IMR-90 (cell line): ENCODE measurements around the gene GALNT9. TPM values are rescaled to one million over a fixed set of nuclear protein-coding genes. Genes with fewer than 3 reads are reported as not detected.

Experiments
- ATAC-seq: fragments of 200-7000 bp; cut with Tn5 transposase; 2 replicates; pipeline ENCODE4 v1.9.1; 2020; ENCODE audit warnings: low read depth, mild to moderate bottlenecking, moderate library complexity
- BruUV-seq: library from RNA; stranded (reverse); fragments of 400-500 nt; replicated peaks from 2 replicates; lab custom pipeline; 2021; lab: Mats Ljungman, UMichigan
- CTCF ChIA-PET: fragments of 300-600 bp; formaldehyde crosslinking; extraction: SDS; loops from one replicate; lab custom pipeline; 2021; ENCODE audit warnings: antibody characterized with exemption; lab: Yijun Ruan, JAX
- POLR2A ChIA-PET: fragments of 300-600 bp; sonication (Branson Sonifier 250); formaldehyde crosslinking; loops from one replicate; lab custom pipeline; 2022; ENCODE audit warnings: antibody characterized with exemption; ENCODE audit not compliant: unreplicated experiment; lab: Charles Lee
- DNase-seq: peaks from one replicate; pipeline ENCODE4 v3.0.0; 2013
- H2AFZ ChIP-seq: replicated peaks from 2 replicates; pipeline ENCODE3; 2013; ENCODE audit warnings: low read length, mild to moderate bottlenecking; ENCODE audit not compliant: poor library complexity
- H2AK5ac ChIP-seq: 2 replicates; pipeline ENCODE4 v1.6.1; 2013; ENCODE audit warnings: low read depth, low read length, inconsistent platforms
- H2AK9ac ChIP-seq: replicated peaks from 2 replicates; pipeline ENCODE3; 2013; ENCODE audit warnings: mild to moderate bottlenecking, low read depth, low read length, moderate library complexity; ENCODE audit not compliant: poor library complexity
- H2BK120ac ChIP-seq: 2 replicates; pipeline ENCODE4 v1.6.1; 2013; ENCODE audit warnings: low read depth, low read length, inconsistent platforms
- H2BK15ac ChIP-seq: 3 replicates; pipeline ENCODE4 v1.6.1; 2013; ENCODE audit warnings: low read depth, low read length, inconsistent platforms
- H2BK20ac ChIP-seq: 2 replicates; pipeline ENCODE4 v1.6.1; 2013; ENCODE audit warnings: low read depth, mild to moderate bottlenecking, inconsistent platforms, low read length, moderate library complexity
- H2BK5ac ChIP-seq: 2 replicates; pipeline ENCODE4 v1.6.1; 2013; ENCODE audit warnings: mild to moderate bottlenecking, low read depth, low read length, inconsistent platforms; ENCODE audit not compliant: poor library complexity, severe bottlenecking
- H3K14ac ChIP-seq: replicated peaks from 2 replicates; pipeline ENCODE4 v1.6.1; 2013; ENCODE audit warnings: low read depth, low read length, inconsistent platforms
- H3K18ac ChIP-seq: 2 replicates; pipeline ENCODE4 v1.6.1; 2013; ENCODE audit warnings: low read depth, low read length, control low read depth
- H3K23ac ChIP-seq: 2 replicates; pipeline ENCODE4 v1.6.1; 2013; ENCODE audit warnings: low read depth, low read length, inconsistent platforms
- H3K27ac ChIP-seq: 2 replicates; pipeline ENCODE4 v1.5.1; 2013; ENCODE audit warnings: mild to moderate bottlenecking, control low read depth, low read length; ENCODE audit not compliant: insufficient read depth
- H3K27me3 ChIP-seq: 2 replicates; pipeline ENCODE4 v1.6.1; 2013; ENCODE audit warnings: low read length; ENCODE audit not compliant: control insufficient read depth, insufficient read depth
- H3K36me3 ChIP-seq: 2 replicates; pipeline ENCODE4 v1.6.1; 2013; ENCODE audit warnings: low read length, mixed read lengths; ENCODE audit not compliant: control insufficient read depth, insufficient read depth
- H3K4ac ChIP-seq: 2 replicates; pipeline ENCODE4 v1.6.1; 2013; ENCODE audit warnings: low read depth, low read length, inconsistent platforms
- H3K4me1 ChIP-seq: 2 replicates; pipeline ENCODE4 v1.6.1; 2013; ENCODE audit warnings: low read length, mixed read lengths; ENCODE audit not compliant: control insufficient read depth, insufficient read depth
- H3K4me2 ChIP-seq: 2 replicates; pipeline ENCODE4 v1.6.1; 2013; ENCODE audit warnings: low read depth, mild to moderate bottlenecking, control low read depth, low read length, moderate library complexity
- H3K4me3 ChIP-seq: 2 replicates; pipeline ENCODE4 v1.5.1; 2013; ENCODE audit warnings: low read depth, mild to moderate bottlenecking, control low read depth, low read length, moderate library complexity; ENCODE audit not compliant: insufficient read depth
- H3K56ac ChIP-seq: 2 replicates; pipeline ENCODE4 v1.6.1; 2013; ENCODE audit warnings: low read length, inconsistent platforms; ENCODE audit not compliant: insufficient read depth; ENCODE audit errors: extremely low read depth
- H3K79me1 ChIP-seq, 2 experiments: 2 replicates each; pipeline ENCODE4 v1.6.1; 2013; ENCODE audit warnings: low read length in 2 of 2, inconsistent platforms in 1 of 2, low read depth in 1 of 2
- H3K9ac ChIP-seq: 2 replicates; pipeline ENCODE4 v1.6.1; 2013; ENCODE audit warnings: low read depth, low read length, control low read depth
- H3K9me1 ChIP-seq: 2 replicates; pipeline ENCODE4 v1.6.1; 2013; ENCODE audit warnings: low read length, inconsistent platforms; ENCODE audit not compliant: insufficient read depth
- H3K9me3 ChIP-seq: 2 replicates; pipeline ENCODE4 v1.6.1; 2013; ENCODE audit warnings: low read length; ENCODE audit not compliant: control insufficient read depth, insufficient read depth
- H4K20me1 ChIP-seq: 2 replicates; pipeline ENCODE4 v1.6.1; 2013; ENCODE audit warnings: low read length, inconsistent platforms; ENCODE audit not compliant: insufficient read depth
- H4K5ac ChIP-seq: 2 replicates; pipeline ENCODE4 v1.6.1; 2013; ENCODE audit warnings: mild to moderate bottlenecking, low read depth, low read length, control low read depth
- H4K8ac ChIP-seq, 2 experiments: 2 replicates each; pipeline ENCODE4 v1.6.1; 2013; ENCODE audit warnings: low read depth in 2 of 2, low read length in 2 of 2, control low read depth in 1 of 2, inconsistent platforms in 1 of 2
- H4K91ac ChIP-seq: 2 replicates; pipeline ENCODE4 v1.6.1; 2013; ENCODE audit warnings: low read depth, low read length, inconsistent platforms; ENCODE audit not compliant: insufficient read depth
- BHLHE40 ChIP-seq: fragments of 150-350 bp; IDR thresholded peaks from 2 replicates; pipeline ENCODE4 v1.6.1; 2016; ENCODE audit warnings: mild to moderate bottlenecking, low read depth, low read length
- CEBPB ChIP-seq: IDR thresholded peaks from 2 replicates; pipeline ENCODE4 v1.6.1; 2012; ENCODE audit warnings: low read depth, low read length, improper control_type of control experiment
- CHD1 ChIP-seq: IDR thresholded peaks from 2 replicates; pipeline ENCODE4 v1.6.1; 2012; ENCODE audit warnings: low read depth, low read length, improper control_type of control experiment
- FOS ChIP-seq: fragments of 150-350 bp; IDR thresholded peaks from 2 replicates; pipeline ENCODE4 v1.6.1; 2016; ENCODE audit warnings: low read depth, low read length
- MAFK ChIP-seq: IDR thresholded peaks from 2 replicates; pipeline ENCODE4 v1.6.1; 2012; ENCODE audit warnings: low read depth, low read length, improper control_type of control experiment
- MAZ ChIP-seq: IDR thresholded peaks from 2 replicates; pipeline ENCODE4 v1.6.1; 2012; ENCODE audit warnings: low read depth, mild to moderate bottlenecking, low read length, improper control_type of control experiment, moderate library complexity, borderline replicate concordance
- MXI1 ChIP-seq: IDR thresholded peaks from 2 replicates; pipeline ENCODE4 v1.6.1; 2012; ENCODE audit warnings: low read depth, mild to moderate bottlenecking, low read length, moderate library complexity, borderline replicate concordance
- NFE2L2 ChIP-seq: fragments of 150-350 bp; IDR thresholded peaks from 2 replicates; pipeline ENCODE4 v1.6.1; 2016; ENCODE audit warnings: low read depth, mild to moderate bottlenecking, low read length
- POLR2A ChIP-seq: IDR thresholded peaks from 2 replicates; pipeline ENCODE4 v1.6.1; 2012; ENCODE audit warnings: mild to moderate bottlenecking, low read depth, low read length
- RAD21 ChIP-seq: IDR thresholded peaks from 2 replicates; pipeline ENCODE4 v1.6.1; 2012; ENCODE audit warnings: low read length, improper control_type of control experiment
- RCOR1 ChIP-seq: IDR thresholded peaks from 2 replicates; pipeline ENCODE4 v1.6.1; 2012; ENCODE audit warnings: mild to moderate bottlenecking, low read length, improper control_type of control experiment; ENCODE audit not compliant: insufficient replicate concordance
- SMC3 ChIP-seq: fragments of 150-350 bp; IDR thresholded peaks from 2 replicates; pipeline ENCODE4 v1.6.1; 2016; ENCODE audit warnings: low read depth, mild to moderate bottlenecking, antibody characterized with exemption, low read length, moderate library complexity
- WGBS, 2 experiments: methylation state at CpG; one replicate each; pipeline versions ENCODE4 v1.1.5 to v1.1.7; 2013; ENCODE audit warnings: missing lambda C conversion rate in 2 of 2; ENCODE audit not compliant: insufficient read length in 1 of 2; ENCODE audit errors: extremely low coverage in 2 of 2; 5-methylcytosine and 5-hydroxymethylcytosine counted together
- dilution Hi-C: fragments of 300-500 bp; cut with HindIII; formaldehyde crosslinking; loops from one replicate; pipeline ENCODE4 v1.14.3; 2018; ENCODE audit warnings: low sequenced_read_pairs; ENCODE audit not compliant: unreplicated experiment
- in situ Hi-C: fragments of 300-500 bp; cut with MboI; formaldehyde crosslinking; loops from 3 replicates; pipeline ENCODE4 v1.14.3; 2019; ENCODE audit warnings: low sequenced_read_pairs, inconsistent platforms, mixed read lengths
- intact Hi-C: fragments of 100-400 bp; cut with micrococcal nuclease; formaldehyde crosslinking; loops from 2 replicates; pipeline ENCODE4 v1.10.0; 2022
- polyA plus RNA-seq, 3 experiments: library from polyadenylated mRNA; depleted of rRNA; stranded (reverse); fragments of >200 nt; gene quantifications; 2 replicates each; pipeline ENCODE4 v1.2.3, GENCODE V29; 2012; ENCODE audit warnings: low replicate concordance in 1 of 3
- total RNA-seq: library from RNA; depleted of rRNA; stranded (reverse); fragments of >200 nt; gene quantifications from 2 replicates; pipeline ENCODE4 v1.2.3, GENCODE V29; 2012
- TF ChIP-seq, protein P1 (sequence below): conservative IDR thresholded peaks from 2 replicates; pipeline ENCODE4 v1.5.1; 2012; ENCODE audit warnings: mild to moderate bottlenecking, low read depth, low read length, improper control_type of control experiment
- TF ChIP-seq, protein P2 (sequence below): fragments of 150-350 bp; IDR thresholded peaks from 2 replicates; pipeline ENCODE4 v1.6.1; 2016; ENCODE audit warnings: low read depth, mild to moderate bottlenecking, low read length, moderate library complexity, borderline replicate concordance
- TF ChIP-seq, protein P3 (sequence below): fragments of 150-350 bp; IDR thresholded peaks from 2 replicates; pipeline ENCODE4 v1.6.1; 2017; ENCODE audit warnings: mild to moderate bottlenecking, antibody characterized with exemption, low read length, low read depth

The GALNT9 gene
- total and polyA plus RNA-seq, 2 of the 4 experiments (the other 2 are of a cell fraction): under 0.01 to 0.12 TPM

DNA sequence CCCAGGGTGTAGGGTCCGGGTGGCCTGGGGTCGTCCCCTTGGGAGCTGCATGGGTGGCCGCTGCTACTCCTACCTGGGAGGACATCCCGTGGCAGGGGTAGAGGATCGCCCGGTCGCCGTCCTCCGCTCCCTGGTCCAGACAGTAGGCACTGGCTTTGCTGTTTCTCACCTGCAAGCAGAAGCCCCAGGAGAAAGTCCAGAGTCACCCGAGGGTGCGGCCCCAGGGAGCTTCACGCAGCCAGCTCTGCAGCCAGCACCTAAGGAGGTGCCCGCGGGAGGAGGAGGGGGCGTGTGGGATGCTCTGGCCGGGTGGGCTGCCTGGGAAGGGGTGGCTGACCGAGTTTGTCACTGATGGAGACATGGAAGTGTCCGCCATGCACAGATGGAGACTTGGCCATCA is 130.3 kb downstream of the GALNT9 start:
- Histone ChIP-seq H2AK5ac (no peak overlapping the region), H3K14ac (no peak overlapping the region), H3K9ac (no peak overlapping the region), H3K4ac (no peak overlapping the region), H3K23ac (no peak overlapping the region), H2BK120ac (no peak overlapping the region), H3K18ac (no peak overlapping the region), H3K9me1 (no peaks in the 10 kb centered on the region), H3K4me1 (no peaks in the 10 kb centered on the region), H4K8ac (no peak overlapping the region), H4K91ac (no peak overlapping the region), H2BK20ac (no peak overlapping the region), H3K79me1 (no peaks in the 10 kb centered on the region), H4K20me1 (no peaks in the 10 kb centered on the region), H3K4me3 (no peak overlapping the region), H2AK9ac (no peak overlapping the region), H2BK5ac (no peak overlapping the region), H2AFZ (peak overlapping the region; percentile 14), H4K5ac (no peak overlapping the region), H3K36me3 (no peaks in the 10 kb centered on the region), H3K4me2 (no peak overlapping the region), H2BK15ac (no peak overlapping the region), H3K27ac (no peak overlapping the region), H3K9me3 (peaks cover 3% of the 10 kb centered on the region), H3K27me3 (peaks cover 6% of the 10 kb centered on the region), H3K56ac (no peak overlapping the region)
- in situ Hi-C loops (no loop called here), intact Hi-C loops (no loop called here), dilution Hi-C loops (no loop called here)
- ATAC-seq: no peak
- CTCF ChIA-PET: no interaction called here
- BruUV-seq: no TSS peak
- POLR2A ChIA-PET: no interaction called here
- 45% methylated on average over 7 of the region's 18 CpGs; no CpG with 5 or more reads in 1 of the 2 experiments for WGBS, 2 experiments
- TF ChIP-seq FOS (no peak), BHLHE40 (no peak), RCOR1 (no peak), MAFK (no peak), POLR2A (no peak), RAD21 (no peak), CEBPB (no peak), SMC3 (no peak), CHD1 (no peak), MXI1 (no peak), MAZ (no peak), NFE2L2 (no peak)
- TF ChIP-seq, protein P1, sequence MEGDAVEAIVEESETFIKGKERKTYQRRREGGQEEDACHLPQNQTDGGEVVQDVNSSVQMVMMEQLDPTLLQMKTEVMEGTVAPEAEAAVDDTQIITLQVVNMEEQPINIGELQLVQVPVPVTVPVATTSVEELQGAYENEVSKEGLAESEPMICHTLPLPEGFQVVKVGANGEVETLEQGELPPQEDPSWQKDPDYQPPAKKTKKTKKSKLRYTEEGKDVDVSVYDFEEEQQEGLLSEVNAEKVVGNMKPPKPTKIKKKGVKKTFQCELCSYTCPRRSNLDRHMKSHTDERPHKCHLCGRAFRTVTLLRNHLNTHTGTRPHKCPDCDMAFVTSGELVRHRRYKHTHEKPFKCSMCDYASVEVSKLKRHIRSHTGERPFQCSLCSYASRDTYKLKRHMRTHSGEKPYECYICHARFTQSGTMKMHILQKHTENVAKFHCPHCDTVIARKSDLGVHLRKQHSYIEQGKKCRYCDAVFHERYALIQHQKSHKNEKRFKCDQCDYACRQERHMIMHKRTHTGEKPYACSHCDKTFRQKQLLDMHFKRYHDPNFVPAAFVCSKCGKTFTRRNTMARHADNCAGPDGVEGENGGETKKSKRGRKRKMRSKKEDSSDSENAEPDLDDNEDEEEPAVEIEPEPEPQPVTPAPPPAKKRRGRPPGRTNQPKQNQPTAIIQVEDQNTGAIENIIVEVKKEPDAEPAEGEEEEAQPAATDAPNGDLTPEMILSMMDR: no peak
- TF ChIP-seq, protein P2, sequence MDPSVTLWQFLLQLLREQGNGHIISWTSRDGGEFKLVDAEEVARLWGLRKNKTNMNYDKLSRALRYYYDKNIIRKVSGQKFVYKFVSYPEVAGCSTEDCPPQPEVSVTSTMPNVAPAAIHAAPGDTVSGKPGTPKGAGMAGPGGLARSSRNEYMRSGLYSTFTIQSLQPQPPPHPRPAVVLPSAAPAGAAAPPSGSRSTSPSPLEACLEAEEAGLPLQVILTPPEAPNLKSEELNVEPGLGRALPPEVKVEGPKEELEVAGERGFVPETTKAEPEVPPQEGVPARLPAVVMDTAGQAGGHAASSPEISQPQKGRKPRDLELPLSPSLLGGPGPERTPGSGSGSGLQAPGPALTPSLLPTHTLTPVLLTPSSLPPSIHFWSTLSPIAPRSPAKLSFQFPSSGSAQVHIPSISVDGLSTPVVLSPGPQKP: no peak
- TF ChIP-seq, protein P3, sequence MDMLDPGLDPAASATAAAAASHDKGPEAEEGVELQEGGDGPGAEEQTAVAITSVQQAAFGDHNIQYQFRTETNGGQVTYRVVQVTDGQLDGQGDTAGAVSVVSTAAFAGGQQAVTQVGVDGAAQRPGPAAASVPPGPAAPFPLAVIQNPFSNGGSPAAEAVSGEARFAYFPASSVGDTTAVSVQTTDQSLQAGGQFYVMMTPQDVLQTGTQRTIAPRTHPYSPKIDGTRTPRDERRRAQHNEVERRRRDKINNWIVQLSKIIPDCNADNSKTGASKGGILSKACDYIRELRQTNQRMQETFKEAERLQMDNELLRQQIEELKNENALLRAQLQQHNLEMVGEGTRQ: no peak
- no peak for DNase-seq
